ENCODE measurements around the gene GINS2.

Gene GINS2

GRCh38 chr16:85662482-85662812 is 26.3 kb downstream of the GINS2 start:
- POLR2A ChIA-PET (ENCODE audit: low non-redundant PET), result no interaction called here
- TF ChIP-seq CTCF (conservative IDR thresholded peaks at IDR 0.05; ENCODE audit: low read depth), result no peak
- CTCF ChIA-PET, result no interaction called here
- DNase-seq (ENCODE audit: low spot score), result no peak
- H3K27ac ChIP-seq, result peak overlapping the region; percentile 18

GRCh38 chr16:85661740-85662481 is 26.8 kb downstream of the GINS2 start:
- CTCF ChIA-PET, result interaction anchor here (1.4 kb wide), 1 partner anchor 56 kb away, joined by 3 read pairs; no protein-coding TSS in a partner anchor
- no peak for DNase-seq (ENCODE audit: low spot score)
- peak overlapping the region; percentile 18 for H3K27ac ChIP-seq
- TF ChIP-seq CTCF (conservative IDR thresholded peaks at IDR 0.05; ENCODE audit: low read depth), result no peak
- POLR2A ChIA-PET (ENCODE audit: low non-redundant PET), result interaction anchor here (0.7 kb wide), 1 partner anchor 88 kb away, joined by 3 read pairs; no protein-coding TSS in a partner anchor

GRCh38 chr16:85660843-85661739 is 27.7 kb downstream of the GINS2 start:
- DNase-seq (ENCODE audit: low spot score), result no peak
- peak overlapping the region; percentile 22; the same call in 1 of the 2 replicates for H3K27ac ChIP-seq
- no peak for TF ChIP-seq CTCF (conservative IDR thresholded peaks at IDR 0.05; ENCODE audit: low read depth)
- ChIA-PET POLR2A (ENCODE audit: low non-redundant PET) (interaction anchor here (0.7 kb wide), 1 partner anchor 89 kb away, joined by 3 read pairs; no protein-coding TSS in a partner anchor), CTCF (interaction anchor here (0.7 to 1.4 kb wide), 2 partner anchors 56 to 72 kb away, joined by 3 read pairs; no protein-coding TSS in a partner anchor)

- peak overlapping the region; percentile 22; the same call in 1 of the 2 replicates for H3K27ac ChIP-seq
- peak; percentile 85 for TF ChIP-seq CTCF (conservative IDR thresholded peaks at IDR 0.05; ENCODE audit: low read depth)
- ChIA-PET CTCF (interaction anchor here (0.6 to 1.5 kb wide), 4 partner anchors 9 to 1546 kb away, joined by 3 to 6 read pairs (median 3); no protein-coding TSS in a partner anchor), POLR2A (ENCODE audit: low non-redundant PET) (no interaction called here)
- DNase-seq (ENCODE audit: low spot score), result peak; percentile 63
Measured at GRCh38 chr16:85659805-85660511, 28.8 kb downstream of the GINS2 start.

GRCh38 chr16:85659336-85659735 is 29.4 kb downstream of the GINS2 start:
- ChIA-PET POLR2A (ENCODE audit: low non-redundant PET) (no interaction called here), CTCF (interaction anchor here (0.6 to 1.5 kb wide), 3 partner anchors 19 to 1546 kb away, joined by 3 to 6 read pairs (median 3); no protein-coding TSS in a partner anchor)
- no peak for DNase-seq (ENCODE audit: low spot score)
- peak overlapping the region; percentile 13 for H3K27ac ChIP-seq
- no peak for TF ChIP-seq CTCF (conservative IDR thresholded peaks at IDR 0.05; ENCODE audit: low read depth)

Data from RWPE1 (cell line).